Measurements from ENCODE around the gene ZNF277. TPM values are rescaled to one million over a fixed set of nuclear protein-coding genes. Genes with fewer than 3 reads are reported as not detected.

Gene ZNF277
- total RNA-seq, 4 donors from 2014 or later = 28.4 to 45.4 (median 36.5) TPM

DNA sequence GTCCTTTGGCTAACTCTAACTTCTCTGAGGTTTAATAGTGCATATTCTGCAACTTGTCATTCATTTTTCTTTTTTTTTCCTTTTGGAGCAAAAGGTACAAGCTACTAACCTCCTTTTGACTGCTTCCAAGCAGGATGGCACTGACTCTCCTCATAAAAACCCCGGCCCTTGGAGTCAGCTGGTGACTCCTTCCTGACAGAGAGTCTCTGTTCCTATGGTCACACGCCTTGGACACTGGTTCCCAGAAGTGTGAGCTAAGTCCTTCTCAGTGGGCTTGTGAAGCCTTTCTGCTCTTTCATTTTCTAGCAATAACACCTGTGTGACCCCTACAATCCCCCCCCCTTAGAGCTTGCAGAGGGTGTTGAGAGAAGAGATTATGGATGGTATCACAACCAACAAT lies 22.0 kb upstream of the ZNF277 start:
- intact Hi-C loops (cut with DNase I) = no loop called here
- Histone ChIP-seq H3K9me3 (no peaks in the 10 kb centered on the region), H3K4me3 (replicated peaks in 1 of 3) (no peak overlapping the region), H3K27me3 (no peaks in the 10 kb centered on the region), H3K27ac (no peak overlapping the region), H3K4me1 (peaks cover 0 to 4% of the 10 kb centered on the region in 2 donors), H3K36me3 (no peaks in the 10 kb centered on the region)
- TF ChIP-seq, protein P1, sequence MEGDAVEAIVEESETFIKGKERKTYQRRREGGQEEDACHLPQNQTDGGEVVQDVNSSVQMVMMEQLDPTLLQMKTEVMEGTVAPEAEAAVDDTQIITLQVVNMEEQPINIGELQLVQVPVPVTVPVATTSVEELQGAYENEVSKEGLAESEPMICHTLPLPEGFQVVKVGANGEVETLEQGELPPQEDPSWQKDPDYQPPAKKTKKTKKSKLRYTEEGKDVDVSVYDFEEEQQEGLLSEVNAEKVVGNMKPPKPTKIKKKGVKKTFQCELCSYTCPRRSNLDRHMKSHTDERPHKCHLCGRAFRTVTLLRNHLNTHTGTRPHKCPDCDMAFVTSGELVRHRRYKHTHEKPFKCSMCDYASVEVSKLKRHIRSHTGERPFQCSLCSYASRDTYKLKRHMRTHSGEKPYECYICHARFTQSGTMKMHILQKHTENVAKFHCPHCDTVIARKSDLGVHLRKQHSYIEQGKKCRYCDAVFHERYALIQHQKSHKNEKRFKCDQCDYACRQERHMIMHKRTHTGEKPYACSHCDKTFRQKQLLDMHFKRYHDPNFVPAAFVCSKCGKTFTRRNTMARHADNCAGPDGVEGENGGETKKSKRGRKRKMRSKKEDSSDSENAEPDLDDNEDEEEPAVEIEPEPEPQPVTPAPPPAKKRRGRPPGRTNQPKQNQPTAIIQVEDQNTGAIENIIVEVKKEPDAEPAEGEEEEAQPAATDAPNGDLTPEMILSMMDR (IDR thresholded peaks at IDR 0.05) = no peak
- TF ChIP-seq POLR2A (IDR thresholded peaks at IDR 0.05) = no peak
- no peak for DNase-seq
- 91 to 94% methylated on average over 2 of the region's 2 CpGs for WGBS, 2 donors

DNA sequence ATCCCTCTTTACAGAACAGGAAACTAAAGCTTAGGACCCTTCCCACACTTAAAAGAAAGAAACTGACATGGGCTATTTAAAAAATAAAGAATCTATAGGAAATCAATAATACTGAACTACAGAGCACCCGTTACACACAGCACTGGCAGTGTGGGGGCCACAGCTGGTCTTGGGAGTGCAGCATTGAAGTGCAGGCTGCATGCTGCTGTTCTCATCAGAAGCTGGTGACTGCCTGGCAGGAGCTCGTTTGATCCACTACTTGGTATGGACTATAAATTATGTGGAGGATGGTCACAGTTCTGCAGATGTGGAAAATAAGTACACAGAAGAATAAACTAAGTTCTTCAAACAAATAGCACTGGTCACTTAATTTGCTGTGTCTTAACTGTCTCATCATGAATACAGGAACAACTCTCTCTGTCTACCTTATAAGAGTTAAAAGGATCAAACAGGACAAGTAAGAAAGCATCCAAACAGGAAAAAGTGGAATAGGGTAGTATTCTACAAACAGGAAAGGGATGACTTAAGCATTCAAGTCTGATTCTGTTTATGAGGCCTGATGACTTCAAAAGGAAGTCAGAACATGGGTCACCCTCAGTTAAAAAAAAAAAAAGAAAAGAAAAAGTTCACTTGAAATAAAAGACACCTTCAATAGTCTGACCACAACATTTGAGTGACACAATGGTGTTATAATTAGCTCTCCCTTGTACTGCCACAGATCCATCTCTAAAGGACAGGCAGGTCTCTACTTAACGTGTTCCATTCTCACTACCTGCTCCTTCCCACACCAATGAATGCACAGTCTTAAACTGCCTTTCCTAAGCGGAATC lies 21.3 kb upstream of the ZNF277 start:
- no peak for TF ChIP-seq POLR2A (IDR thresholded peaks at IDR 0.05)
- TF ChIP-seq, protein P1 (IDR thresholded peaks at IDR 0.05) = no peak
- no peaks in the 10 kb centered on the region for H3K27me3 ChIP-seq
- no peak overlapping the region for H3K27ac ChIP-seq
- no peaks in the 10 kb centered on the region for H3K36me3 ChIP-seq
- no peak overlapping the region for H3K4me3 ChIP-seq (replicated peaks in 1 of 3)
- 71 to 73% methylated on average over 4 of the region's 4 CpGs for WGBS, 2 donors
- intact Hi-C loops (cut with DNase I) = no loop called here
- DNase-seq = no peak
- H3K4me1 ChIP-seq = peaks cover 0 to 4% of the 10 kb centered on the region in 2 donors
- no peaks in the 10 kb centered on the region for H3K9me3 ChIP-seq

DNA sequence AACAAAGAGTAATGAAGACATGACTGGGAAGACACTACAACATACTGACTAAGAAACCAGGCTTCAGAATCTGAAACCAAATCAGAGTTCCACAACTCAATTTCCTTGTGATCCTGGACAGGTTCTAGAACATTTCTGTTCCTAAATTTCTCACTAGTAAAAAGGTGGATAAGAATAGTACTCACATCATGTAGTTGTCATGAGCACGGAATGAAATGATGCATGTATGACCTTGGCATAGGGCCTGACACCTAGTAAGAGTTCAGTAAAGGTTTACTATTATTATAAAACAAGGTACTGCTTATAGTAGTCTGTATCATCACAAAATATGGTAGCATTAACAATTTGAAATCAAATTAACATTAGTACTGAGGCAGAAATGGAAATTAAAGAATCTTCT lies 20.2 kb upstream of the ZNF277 start:
- Histone ChIP-seq H3K36me3 (no peaks in the 10 kb centered on the region), H3K4me3 (replicated peaks in 1 of 3) (no peak overlapping the region), H3K27me3 (no peaks in the 10 kb centered on the region), H3K4me1 (peaks cover 0 to 4% of the 10 kb centered on the region in 2 donors), H3K9me3 (no peaks in the 10 kb centered on the region), H3K27ac (no peak overlapping the region)
- TF ChIP-seq, protein P1 (IDR thresholded peaks at IDR 0.05) = no peak
- no peak for TF ChIP-seq POLR2A (IDR thresholded peaks at IDR 0.05)
- DNase-seq = no peak
- intact Hi-C loops (cut with DNase I) = no loop called here
- 83 to 84% methylated on average over 1 of the region's 1 CpG for WGBS, 2 donors

DNA sequence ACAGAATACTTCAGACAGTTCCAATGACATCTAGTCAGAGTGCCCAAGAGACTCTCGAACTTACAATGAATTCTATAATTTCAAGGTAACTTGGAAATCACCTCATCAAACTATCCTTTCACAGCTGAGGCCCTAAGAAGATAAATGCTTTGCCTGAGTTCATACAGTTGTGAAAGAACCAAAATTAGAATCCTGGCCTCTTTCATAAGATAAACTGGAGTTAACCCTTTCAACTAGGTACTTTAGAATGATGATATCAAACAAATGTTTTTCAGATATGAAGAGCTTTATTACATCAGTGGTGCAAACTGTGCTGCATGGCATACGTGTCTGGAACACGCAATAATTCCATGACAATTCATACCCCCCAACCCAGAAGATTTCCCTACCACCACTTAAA lies 18.2 kb upstream of the ZNF277 start:
- TF ChIP-seq, protein P1 (IDR thresholded peaks at IDR 0.05) = no peak
- no peak for TF ChIP-seq POLR2A (IDR thresholded peaks at IDR 0.05)
- no peak overlapping the region for H3K4me3 ChIP-seq (replicated peaks in 1 of 3)
- H3K27ac ChIP-seq = no peak overlapping the region
- no peaks in the 10 kb centered on the region for H3K36me3 ChIP-seq
- H3K9me3 ChIP-seq = no peaks in the 10 kb centered on the region
- no peaks in the 10 kb centered on the region for H3K4me1 ChIP-seq
- intact Hi-C loops (cut with DNase I) = no loop called here
- 89 to 96% methylated on average over 3 of the region's 3 CpGs for WGBS, 2 donors
- no peak for DNase-seq
- H3K27me3 ChIP-seq = no peaks in the 10 kb centered on the region

DNA sequence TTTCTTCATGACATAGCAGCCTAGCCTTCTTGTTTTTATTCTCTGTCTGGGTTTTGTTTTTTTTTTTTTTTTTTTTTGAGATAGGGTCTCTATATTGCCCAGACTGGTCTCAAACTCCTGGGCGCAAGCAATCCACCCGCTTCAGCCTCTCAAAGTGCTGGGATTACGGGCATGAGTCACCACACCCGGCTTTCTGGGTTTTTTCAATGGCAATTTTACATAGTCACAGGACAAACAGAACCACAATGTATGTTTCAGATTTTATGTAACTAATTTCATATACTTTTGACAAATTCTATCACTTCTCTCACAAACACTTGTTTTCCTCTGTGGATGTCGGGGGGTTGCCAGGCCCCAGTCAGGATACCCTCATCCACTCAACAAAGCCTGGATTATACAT lies 16.8 kb upstream of the ZNF277 start:
- WGBS, 2 donors = 94 to 96% methylated on average over 5 of the region's 5 CpGs
- H3K4me3 ChIP-seq (replicated peaks in 1 of 3) = no peak overlapping the region
- H3K9me3 ChIP-seq = no peaks in the 10 kb centered on the region
- H3K27ac ChIP-seq = no peak overlapping the region
- no peak for DNase-seq
- no peak for TF ChIP-seq POLR2A (IDR thresholded peaks at IDR 0.05)
- TF ChIP-seq, protein P1 (IDR thresholded peaks at IDR 0.05) = no peak
- H3K27me3 ChIP-seq = no peaks in the 10 kb centered on the region
- intact Hi-C loops (cut with DNase I) = no loop called here
- no peaks in the 10 kb centered on the region for H3K36me3 ChIP-seq
- no peaks in the 10 kb centered on the region for H3K4me1 ChIP-seq
